ENCODE results near the gene PITPNM3.
A peak's percentile ranks its signal among the peaks of the same experiment; 100 is the strongest.

Gene PITPNM3

GRCh38 chr17:6479622-6480302 is 76.6 kb downstream of the PITPNM3 start:
- no peak for DNase-seq (ENCODE audit: low read depth)

GRCh38 chr17:6478486-6478885 is 77.9 kb downstream of the PITPNM3 start:
- no peak for DNase-seq (ENCODE audit: low read depth)

DNA sequence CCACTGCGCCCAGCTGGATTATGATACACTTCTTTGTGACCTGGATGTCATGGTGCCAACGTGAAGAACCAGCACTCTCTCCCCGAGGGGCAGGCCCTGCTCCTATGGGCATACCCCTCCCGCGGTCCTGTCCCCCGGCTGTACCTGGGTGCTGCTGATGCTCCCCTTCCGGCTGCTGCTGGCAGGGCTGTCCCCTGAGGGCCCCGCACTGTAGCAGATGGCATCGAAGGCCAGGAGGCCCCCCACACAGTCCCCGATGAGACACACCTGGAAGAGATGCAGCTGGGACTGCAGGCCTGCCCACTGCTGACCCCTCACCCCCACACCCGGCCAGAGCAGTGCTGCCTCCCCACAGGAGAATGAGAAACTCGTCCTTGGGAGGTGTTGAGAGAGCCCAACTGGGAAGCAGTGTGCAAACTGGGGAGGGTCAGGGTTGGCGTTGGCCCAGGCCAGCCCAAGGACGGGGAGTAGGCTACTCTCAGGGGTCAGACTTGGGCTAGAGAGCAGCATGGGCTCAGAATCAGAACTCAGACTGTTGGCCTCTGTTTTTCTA is 78.4 kb downstream of the PITPNM3 start:
- DNase-seq (ENCODE audit: low read depth): no peak

DNA sequence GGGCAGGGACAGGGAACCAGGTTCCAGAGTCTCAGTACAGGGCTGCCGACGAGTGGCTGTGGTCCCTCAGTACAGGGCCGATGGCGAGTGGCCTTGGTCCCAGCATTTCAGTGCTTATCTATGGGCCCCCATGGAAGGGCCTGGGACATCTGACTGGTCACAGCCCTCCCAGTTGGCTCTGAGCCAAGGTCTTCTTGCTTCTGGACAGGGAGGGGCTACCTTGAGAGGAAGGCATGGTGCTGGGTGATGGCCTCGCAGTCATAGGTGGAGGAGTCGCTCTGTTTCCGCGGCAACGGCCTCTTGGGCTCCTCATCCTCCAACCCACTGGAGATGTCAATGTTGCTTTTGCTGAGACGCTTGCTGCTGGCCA is 79.6 kb downstream of the PITPNM3 start:
- no peak for DNase-seq (ENCODE audit: low read depth)

DNA sequence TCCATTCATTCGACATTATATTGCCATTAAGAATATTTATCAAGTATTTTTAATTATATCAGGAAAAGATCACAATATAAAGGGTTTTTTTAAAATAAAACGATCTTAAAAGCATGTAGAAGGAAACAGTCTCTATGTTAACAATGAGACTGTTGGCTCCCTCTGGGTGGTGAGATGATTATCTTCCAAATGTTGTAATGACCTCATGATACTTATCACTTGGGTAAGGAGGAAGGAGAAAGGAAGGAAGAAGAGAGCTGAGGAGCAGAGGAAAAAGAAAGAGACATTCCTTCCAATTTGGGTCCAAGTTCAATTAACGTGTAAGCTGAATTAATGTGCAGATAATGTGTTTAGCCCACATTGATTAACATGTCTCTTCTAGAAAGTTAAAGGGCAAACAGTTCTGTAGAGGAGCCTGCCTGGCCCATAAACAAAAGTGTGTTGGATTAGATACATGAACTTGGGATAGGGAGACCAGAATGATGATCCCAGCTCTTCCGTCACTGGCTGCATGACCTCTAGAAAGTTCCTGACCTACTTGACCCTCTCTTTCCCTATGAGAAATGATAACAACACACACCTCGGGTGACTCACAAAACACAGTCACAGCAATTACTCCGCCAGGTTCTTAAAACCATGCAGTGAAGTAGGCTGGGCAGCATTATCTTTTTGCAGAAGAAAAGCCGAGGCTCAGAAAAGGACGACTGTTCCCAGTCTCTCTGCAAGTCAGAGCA is 80.1 kb downstream of the PITPNM3 start:
- no peak for DNase-seq (ENCODE audit: low read depth)

GRCh38 chr17:6475411-6475810 is 80.9 kb downstream of the PITPNM3 start:
- no peak for DNase-seq (ENCODE audit: low read depth)

- no peak for DNase-seq (ENCODE audit: low read depth)
Observed at GRCh38 chr17:6474906-6475305, 81.4 kb downstream of the PITPNM3 start.

GRCh38 chr17:6474376-6474775 is 82.0 kb downstream of the PITPNM3 start:
- no peak for DNase-seq (ENCODE audit: low read depth)

- peak; percentile 76 for DNase-seq (ENCODE audit: low read depth)
Observed at GRCh38 chr17:6473128-6473767, 83.1 kb downstream of the PITPNM3 start.

- no peak for DNase-seq (ENCODE audit: low read depth)
Observed at GRCh38 chr17:6472517-6472916, 83.8 kb downstream of the PITPNM3 start.

GRCh38 chr17:6471531-6472465 is 84.6 kb downstream of the PITPNM3 start:
- peak; percentile 84 for DNase-seq (ENCODE audit: low read depth)

GRCh38 chr17:6470751-6471521 is 85.4 kb downstream of the PITPNM3 start:
- DNase-seq (ENCODE audit: low read depth): no peak

DNA sequence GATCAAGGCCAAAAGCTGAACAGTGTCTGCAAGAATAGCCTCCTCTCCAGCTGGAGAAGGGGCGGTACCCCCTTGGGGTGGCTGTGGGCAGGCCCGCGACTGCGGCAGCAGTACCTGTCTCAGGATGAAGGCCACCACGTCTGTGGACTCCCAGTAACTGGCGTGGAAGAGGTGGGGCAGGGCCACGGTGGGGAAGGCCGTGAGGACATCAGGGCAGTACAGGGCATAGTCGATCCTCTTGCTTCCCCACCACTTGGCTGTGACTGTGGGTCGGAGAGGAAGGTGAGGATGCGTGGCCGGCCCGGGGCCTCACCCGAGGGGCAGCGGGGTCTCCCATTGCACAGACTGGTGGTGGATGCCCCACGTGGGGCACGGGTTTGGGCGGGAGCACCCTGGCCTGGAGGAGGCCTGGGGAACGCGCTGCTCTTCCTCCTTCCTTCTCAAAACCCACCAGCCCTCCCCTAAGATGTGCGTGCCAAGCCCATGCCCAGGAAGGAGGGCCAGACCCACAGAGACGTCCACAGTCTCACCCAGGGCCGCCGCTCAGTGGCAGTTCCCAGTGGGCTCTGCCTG is 86.1 kb downstream of the PITPNM3 start:
- no peak for DNase-seq (ENCODE audit: low read depth)

DNA sequence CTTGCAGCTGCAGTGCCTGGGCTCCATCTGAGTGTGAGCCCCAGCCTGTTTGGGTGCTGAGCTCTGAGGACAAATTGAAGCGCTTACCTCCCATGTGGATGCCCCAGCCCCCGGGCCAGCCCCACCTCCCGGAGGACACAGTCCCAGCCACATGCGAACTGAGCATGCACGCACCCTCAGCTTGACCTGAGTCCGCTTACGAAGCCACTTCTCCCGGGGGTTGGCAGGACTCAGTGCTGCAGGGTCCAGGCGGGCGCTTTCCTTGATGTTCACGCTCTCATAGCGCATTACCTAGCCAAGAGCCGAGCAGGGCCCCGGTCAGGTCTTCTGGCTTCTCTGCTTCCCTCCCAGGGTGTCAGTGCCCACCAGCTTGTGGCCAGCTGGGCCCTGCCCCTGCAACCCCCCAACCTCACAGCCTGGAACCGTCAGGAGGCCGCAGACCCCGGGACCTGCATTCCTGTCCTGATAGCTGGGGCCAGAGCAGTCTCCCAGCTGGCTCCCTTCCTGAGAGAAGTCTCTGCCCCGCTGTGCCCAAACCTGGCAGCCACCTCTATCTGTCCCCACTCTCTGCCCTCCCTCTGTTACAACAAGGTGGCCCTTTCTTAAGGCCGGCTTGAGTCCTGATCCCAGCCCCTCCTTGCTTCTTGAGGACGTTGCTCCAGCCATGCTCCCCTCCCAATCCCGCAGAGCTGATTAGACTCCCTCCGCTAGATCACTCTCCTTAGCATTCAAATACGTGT is 88.1 kb downstream of the PITPNM3 start:
- DNase-seq (ENCODE audit: low read depth): no peak

DNA sequence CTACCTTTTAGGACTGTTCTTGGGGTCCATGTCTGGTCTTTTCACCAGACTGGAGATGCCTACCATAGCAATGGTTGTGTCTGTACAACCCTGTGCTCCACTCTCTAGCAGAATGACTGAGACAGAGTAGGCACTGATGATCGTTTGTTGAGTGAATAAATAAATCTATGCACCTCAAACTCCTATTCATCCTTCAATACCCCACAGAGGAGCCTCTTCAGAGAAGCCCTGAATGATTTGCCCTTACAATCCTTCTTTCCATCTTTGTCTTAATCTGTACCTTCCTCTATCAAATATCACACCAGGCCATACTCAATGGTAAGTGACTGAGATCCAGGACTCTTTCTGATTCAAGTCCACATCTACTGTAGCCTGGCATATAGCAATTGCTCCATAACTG is 88.8 kb downstream of the PITPNM3 start:
- no peak for DNase-seq (ENCODE audit: low read depth)

GRCh38 chr17:6465206-6466003 is 91.0 kb downstream of the PITPNM3 start:
- no peak for DNase-seq (ENCODE audit: low read depth)

- no peak for DNase-seq (ENCODE audit: low read depth)
Observed at GRCh38 chr17:6464446-6465041, 91.8 kb downstream of the PITPNM3 start.

DNA sequence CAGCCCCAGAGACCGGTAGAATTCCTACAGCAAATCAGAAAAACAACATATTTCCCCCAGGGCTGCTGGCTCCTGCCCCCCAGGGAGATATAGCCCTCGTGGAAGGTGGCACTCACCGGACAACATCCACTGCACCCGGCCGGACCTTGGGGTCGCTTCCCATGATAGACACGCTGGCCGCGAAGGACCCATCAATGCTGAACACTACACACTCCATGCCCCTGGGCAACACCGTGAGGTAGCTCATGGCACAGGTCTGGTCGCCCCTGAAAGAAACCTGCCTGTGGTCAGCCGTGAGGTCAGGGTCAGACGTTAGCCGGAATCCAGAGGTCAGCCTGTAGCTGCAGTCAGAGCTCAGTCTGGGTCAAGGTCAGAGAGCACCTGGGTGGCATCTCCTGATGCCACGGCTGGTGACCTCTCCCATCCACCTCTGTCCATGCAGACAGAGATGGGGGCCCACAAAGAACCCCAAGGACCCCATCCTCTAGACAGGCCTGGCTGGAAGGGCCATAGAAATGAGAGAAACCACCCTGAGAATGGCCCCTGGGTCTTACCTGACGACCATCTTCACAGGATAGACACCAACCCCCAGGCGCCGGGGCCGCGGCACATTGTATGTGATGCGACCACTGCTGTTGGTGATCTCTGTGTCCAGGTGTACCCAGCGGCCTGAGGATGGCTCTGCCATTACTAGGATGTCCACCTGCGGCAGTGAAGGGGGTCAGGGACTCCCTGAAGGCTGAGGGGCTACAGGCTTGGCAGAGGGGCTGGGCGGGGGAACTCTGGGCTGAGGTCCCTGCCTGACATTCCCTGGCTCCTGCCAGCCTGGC is 92.5 kb downstream of the PITPNM3 start:
- no peak for DNase-seq (ENCODE audit: low read depth)

Data from EH (cell line).